IMR-90 (cell line): ENCODE data around the gene MT1A. TPM values are rescaled to one million over a fixed set of nuclear protein-coding genes. Genes with fewer than 3 reads are reported as not detected.

Experiments
- ATAC-seq: fragments of 200-7000 bp; cut with Tn5 transposase; 2 replicates; pipeline ENCODE4 v1.9.1; 2020; ENCODE audit warnings: low read depth, mild to moderate bottlenecking, moderate library complexity
- BruUV-seq: library from RNA; stranded (reverse); fragments of 400-500 nt; replicated peaks from 2 replicates; lab custom pipeline; 2021; lab: Mats Ljungman, UMichigan
- CTCF ChIA-PET: fragments of 300-600 bp; formaldehyde crosslinking; extraction: SDS; loops from one replicate; lab custom pipeline; 2021; ENCODE audit warnings: antibody characterized with exemption; lab: Yijun Ruan, JAX
- POLR2A ChIA-PET: fragments of 300-600 bp; sonication (Branson Sonifier 250); formaldehyde crosslinking; loops from one replicate; lab custom pipeline; 2022; ENCODE audit warnings: antibody characterized with exemption; ENCODE audit not compliant: unreplicated experiment; lab: Charles Lee
- DNase-seq: peaks from one replicate; pipeline ENCODE4 v3.0.0; 2013
- H2AFZ ChIP-seq: replicated peaks from 2 replicates; pipeline ENCODE3; 2013; ENCODE audit warnings: low read length, mild to moderate bottlenecking; ENCODE audit not compliant: poor library complexity
- H2AK5ac ChIP-seq: 2 replicates; pipeline ENCODE4 v1.6.1; 2013; ENCODE audit warnings: low read depth, low read length, inconsistent platforms
- H2AK9ac ChIP-seq: replicated peaks from 2 replicates; pipeline ENCODE3; 2013; ENCODE audit warnings: mild to moderate bottlenecking, low read depth, low read length, moderate library complexity; ENCODE audit not compliant: poor library complexity
- H2BK120ac ChIP-seq: 2 replicates; pipeline ENCODE4 v1.6.1; 2013; ENCODE audit warnings: low read depth, low read length, inconsistent platforms
- H2BK15ac ChIP-seq: 3 replicates; pipeline ENCODE4 v1.6.1; 2013; ENCODE audit warnings: low read depth, low read length, inconsistent platforms
- H2BK20ac ChIP-seq: 2 replicates; pipeline ENCODE4 v1.6.1; 2013; ENCODE audit warnings: low read depth, mild to moderate bottlenecking, inconsistent platforms, low read length, moderate library complexity
- H2BK5ac ChIP-seq: 2 replicates; pipeline ENCODE4 v1.6.1; 2013; ENCODE audit warnings: mild to moderate bottlenecking, low read depth, low read length, inconsistent platforms; ENCODE audit not compliant: poor library complexity, severe bottlenecking
- H3K14ac ChIP-seq: replicated peaks from 2 replicates; pipeline ENCODE4 v1.6.1; 2013; ENCODE audit warnings: low read depth, low read length, inconsistent platforms
- H3K18ac ChIP-seq: 2 replicates; pipeline ENCODE4 v1.6.1; 2013; ENCODE audit warnings: low read depth, low read length, control low read depth
- H3K23ac ChIP-seq: 2 replicates; pipeline ENCODE4 v1.6.1; 2013; ENCODE audit warnings: low read depth, low read length, inconsistent platforms
- H3K27ac ChIP-seq: 2 replicates; pipeline ENCODE4 v1.5.1; 2013; ENCODE audit warnings: mild to moderate bottlenecking, control low read depth, low read length; ENCODE audit not compliant: insufficient read depth
- H3K27me3 ChIP-seq: 2 replicates; pipeline ENCODE4 v1.6.1; 2013; ENCODE audit warnings: low read length; ENCODE audit not compliant: control insufficient read depth, insufficient read depth
- H3K36me3 ChIP-seq: 2 replicates; pipeline ENCODE4 v1.6.1; 2013; ENCODE audit warnings: low read length, mixed read lengths; ENCODE audit not compliant: control insufficient read depth, insufficient read depth
- H3K4ac ChIP-seq: 2 replicates; pipeline ENCODE4 v1.6.1; 2013; ENCODE audit warnings: low read depth, low read length, inconsistent platforms
- H3K4me1 ChIP-seq: 2 replicates; pipeline ENCODE4 v1.6.1; 2013; ENCODE audit warnings: low read length, mixed read lengths; ENCODE audit not compliant: control insufficient read depth, insufficient read depth
- H3K4me2 ChIP-seq: 2 replicates; pipeline ENCODE4 v1.6.1; 2013; ENCODE audit warnings: low read depth, mild to moderate bottlenecking, control low read depth, low read length, moderate library complexity
- H3K4me3 ChIP-seq: 2 replicates; pipeline ENCODE4 v1.5.1; 2013; ENCODE audit warnings: low read depth, mild to moderate bottlenecking, control low read depth, low read length, moderate library complexity; ENCODE audit not compliant: insufficient read depth
- H3K56ac ChIP-seq: 2 replicates; pipeline ENCODE4 v1.6.1; 2013; ENCODE audit warnings: low read length, inconsistent platforms; ENCODE audit not compliant: insufficient read depth; ENCODE audit errors: extremely low read depth
- H3K79me1 ChIP-seq, 2 experiments: 2 replicates each; pipeline ENCODE4 v1.6.1; 2013; ENCODE audit warnings: low read length in 2 of 2, inconsistent platforms in 1 of 2, low read depth in 1 of 2
- H3K9ac ChIP-seq: 2 replicates; pipeline ENCODE4 v1.6.1; 2013; ENCODE audit warnings: low read depth, low read length, control low read depth
- H3K9me1 ChIP-seq: 2 replicates; pipeline ENCODE4 v1.6.1; 2013; ENCODE audit warnings: low read length, inconsistent platforms; ENCODE audit not compliant: insufficient read depth
- H3K9me3 ChIP-seq: 2 replicates; pipeline ENCODE4 v1.6.1; 2013; ENCODE audit warnings: low read length; ENCODE audit not compliant: control insufficient read depth, insufficient read depth
- H4K20me1 ChIP-seq: 2 replicates; pipeline ENCODE4 v1.6.1; 2013; ENCODE audit warnings: low read length, inconsistent platforms; ENCODE audit not compliant: insufficient read depth
- H4K5ac ChIP-seq: 2 replicates; pipeline ENCODE4 v1.6.1; 2013; ENCODE audit warnings: mild to moderate bottlenecking, low read depth, low read length, control low read depth
- H4K8ac ChIP-seq, 2 experiments: 2 replicates each; pipeline ENCODE4 v1.6.1; 2013; ENCODE audit warnings: low read depth in 2 of 2, low read length in 2 of 2, control low read depth in 1 of 2, inconsistent platforms in 1 of 2
- H4K91ac ChIP-seq: 2 replicates; pipeline ENCODE4 v1.6.1; 2013; ENCODE audit warnings: low read depth, low read length, inconsistent platforms; ENCODE audit not compliant: insufficient read depth
- BHLHE40 ChIP-seq: fragments of 150-350 bp; IDR thresholded peaks from 2 replicates; pipeline ENCODE4 v1.6.1; 2016; ENCODE audit warnings: mild to moderate bottlenecking, low read depth, low read length
- CEBPB ChIP-seq: IDR thresholded peaks from 2 replicates; pipeline ENCODE4 v1.6.1; 2012; ENCODE audit warnings: low read depth, low read length, improper control_type of control experiment
- CHD1 ChIP-seq: IDR thresholded peaks from 2 replicates; pipeline ENCODE4 v1.6.1; 2012; ENCODE audit warnings: low read depth, low read length, improper control_type of control experiment
- ELK1 ChIP-seq: fragments of 150-350 bp; IDR thresholded peaks from 2 replicates; pipeline ENCODE4 v1.6.1; 2016; ENCODE audit warnings: low read depth, mild to moderate bottlenecking, low read length, moderate library complexity, borderline replicate concordance
- FOS ChIP-seq: fragments of 150-350 bp; IDR thresholded peaks from 2 replicates; pipeline ENCODE4 v1.6.1; 2016; ENCODE audit warnings: low read depth, low read length
- MAFK ChIP-seq: IDR thresholded peaks from 2 replicates; pipeline ENCODE4 v1.6.1; 2012; ENCODE audit warnings: low read depth, low read length, improper control_type of control experiment
- MXI1 ChIP-seq: IDR thresholded peaks from 2 replicates; pipeline ENCODE4 v1.6.1; 2012; ENCODE audit warnings: low read depth, mild to moderate bottlenecking, low read length, moderate library complexity, borderline replicate concordance
- NFE2L2 ChIP-seq: fragments of 150-350 bp; IDR thresholded peaks from 2 replicates; pipeline ENCODE4 v1.6.1; 2016; ENCODE audit warnings: low read depth, mild to moderate bottlenecking, low read length
- POLR2A ChIP-seq: IDR thresholded peaks from 2 replicates; pipeline ENCODE4 v1.6.1; 2012; ENCODE audit warnings: mild to moderate bottlenecking, low read depth, low read length
- RAD21 ChIP-seq: IDR thresholded peaks from 2 replicates; pipeline ENCODE4 v1.6.1; 2012; ENCODE audit warnings: low read length, improper control_type of control experiment
- RCOR1 ChIP-seq: IDR thresholded peaks from 2 replicates; pipeline ENCODE4 v1.6.1; 2012; ENCODE audit warnings: mild to moderate bottlenecking, low read length, improper control_type of control experiment; ENCODE audit not compliant: insufficient replicate concordance
- RFX5 ChIP-seq: IDR thresholded peaks from 2 replicates; pipeline ENCODE4 v1.8.0; 2012; ENCODE audit warnings: low read depth, mild to moderate bottlenecking, low read length, moderate library complexity
- SMC3 ChIP-seq: fragments of 150-350 bp; IDR thresholded peaks from 2 replicates; pipeline ENCODE4 v1.6.1; 2016; ENCODE audit warnings: low read depth, mild to moderate bottlenecking, antibody characterized with exemption, low read length, moderate library complexity
- USF2 ChIP-seq: fragments of 150-350 bp; IDR thresholded peaks from 2 replicates; pipeline ENCODE4 v1.6.1; 2017; ENCODE audit warnings: mild to moderate bottlenecking, antibody characterized with exemption, low read length, low read depth
- WGBS, 2 experiments: methylation state at CpG; one replicate each; pipeline versions ENCODE4 v1.1.5 to v1.1.7; 2013; ENCODE audit warnings: missing lambda C conversion rate in 2 of 2; ENCODE audit not compliant: insufficient read length in 1 of 2; ENCODE audit errors: extremely low coverage in 2 of 2; 5-methylcytosine and 5-hydroxymethylcytosine counted together
- dilution Hi-C: fragments of 300-500 bp; cut with HindIII; formaldehyde crosslinking; loops from one replicate; pipeline ENCODE4 v1.14.3; 2018; ENCODE audit warnings: low sequenced_read_pairs; ENCODE audit not compliant: unreplicated experiment
- in situ Hi-C: fragments of 300-500 bp; cut with MboI; formaldehyde crosslinking; loops from 3 replicates; pipeline ENCODE4 v1.14.3; 2019; ENCODE audit warnings: low sequenced_read_pairs, inconsistent platforms, mixed read lengths
- intact Hi-C: fragments of 100-400 bp; cut with micrococcal nuclease; formaldehyde crosslinking; loops from 2 replicates; pipeline ENCODE4 v1.10.0; 2022
- polyA plus RNA-seq, 3 experiments: library from polyadenylated mRNA; depleted of rRNA; stranded (reverse); fragments of >200 nt; gene quantifications; 2 replicates each; pipeline ENCODE4 v1.2.3, GENCODE V29; 2012; ENCODE audit warnings: low replicate concordance in 1 of 3
- total RNA-seq: library from RNA; depleted of rRNA; stranded (reverse); fragments of >200 nt; gene quantifications from 2 replicates; pipeline ENCODE4 v1.2.3, GENCODE V29; 2012
- TF ChIP-seq, protein P1 (sequence below): conservative IDR thresholded peaks from 2 replicates; pipeline ENCODE4 v1.5.1; 2012; ENCODE audit warnings: mild to moderate bottlenecking, low read depth, low read length, improper control_type of control experiment

The MT1A gene
- total and polyA plus RNA-seq, 2 of the 4 experiments (the other 2 are of a cell fraction) = 1.6 TPM; not detected in 1

- Histone ChIP-seq H3K27me3 (peaks cover 88% of the 10 kb centered on the region), H3K18ac (no peak overlapping the region), H2BK120ac (no peak overlapping the region), H3K9me3 (0 out of 2 replicates have a peak, but pooled peaks cover 2% of the 10 kb centered on the region), H4K91ac (no peak overlapping the region), H2BK5ac (no peak overlapping the region), H3K9me1 (0 out of 2 replicates have a peak, but pooled peaks cover 3% of the 10 kb centered on the region), H3K4ac (no peak overlapping the region), H2AFZ (no peak overlapping the region), H3K23ac (no peak overlapping the region), H4K8ac (no peak overlapping the region), H3K36me3 (no peaks in the 10 kb centered on the region), H3K79me1 (no peaks in the 10 kb centered on the region), H2BK15ac (no peak overlapping the region), H3K56ac (no peak overlapping the region), H3K4me1 (no peaks in the 10 kb centered on the region), H4K5ac (no peak overlapping the region), H2AK5ac (no peak overlapping the region), H2BK20ac (no peak overlapping the region), H3K14ac (no peak overlapping the region), H3K9ac (no peak overlapping the region), H3K4me2 (no peak overlapping the region), H3K4me3 (no peak overlapping the region), H3K27ac (no peak overlapping the region), H4K20me1 (no peaks in the 10 kb centered on the region; the same call in 1 of the 2 replicates), H2AK9ac (no peak overlapping the region)
- no peak for TF ChIP-seq FOS
- TF ChIP-seq MXI1 = no peak
- TF ChIP-seq BHLHE40 = no peak
- TF ChIP-seq RAD21 = no peak
- TF ChIP-seq, protein P1, sequence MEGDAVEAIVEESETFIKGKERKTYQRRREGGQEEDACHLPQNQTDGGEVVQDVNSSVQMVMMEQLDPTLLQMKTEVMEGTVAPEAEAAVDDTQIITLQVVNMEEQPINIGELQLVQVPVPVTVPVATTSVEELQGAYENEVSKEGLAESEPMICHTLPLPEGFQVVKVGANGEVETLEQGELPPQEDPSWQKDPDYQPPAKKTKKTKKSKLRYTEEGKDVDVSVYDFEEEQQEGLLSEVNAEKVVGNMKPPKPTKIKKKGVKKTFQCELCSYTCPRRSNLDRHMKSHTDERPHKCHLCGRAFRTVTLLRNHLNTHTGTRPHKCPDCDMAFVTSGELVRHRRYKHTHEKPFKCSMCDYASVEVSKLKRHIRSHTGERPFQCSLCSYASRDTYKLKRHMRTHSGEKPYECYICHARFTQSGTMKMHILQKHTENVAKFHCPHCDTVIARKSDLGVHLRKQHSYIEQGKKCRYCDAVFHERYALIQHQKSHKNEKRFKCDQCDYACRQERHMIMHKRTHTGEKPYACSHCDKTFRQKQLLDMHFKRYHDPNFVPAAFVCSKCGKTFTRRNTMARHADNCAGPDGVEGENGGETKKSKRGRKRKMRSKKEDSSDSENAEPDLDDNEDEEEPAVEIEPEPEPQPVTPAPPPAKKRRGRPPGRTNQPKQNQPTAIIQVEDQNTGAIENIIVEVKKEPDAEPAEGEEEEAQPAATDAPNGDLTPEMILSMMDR = no peak
- no peak for TF ChIP-seq CEBPB
- TF ChIP-seq ELK1 = no peak
- TF ChIP-seq RFX5 = no peak
- no peak for TF ChIP-seq MAFK
- no peak for TF ChIP-seq USF2
- TF ChIP-seq RCOR1 = no peak
- TF ChIP-seq SMC3 = no peak
- no peak for TF ChIP-seq POLR2A
- no peak for TF ChIP-seq NFE2L2
- no peak for TF ChIP-seq CHD1
- in situ Hi-C loops = no loop called here
- dilution Hi-C loops = no loop called here
- no CpG with 5 or more reads among the region's 1 CpG for WGBS, 2 experiments
- ChIA-PET CTCF (no interaction called here), POLR2A (no interaction called here)
- ATAC-seq (no peak), DNase-seq (no peak)
- intact Hi-C loops = no loop called here
- no TSS peak for BruUV-seq
Measured at GRCh38 chr16:56645311-56645710, 6.8 kb downstream of the MT1A start.
